GM23248 (cell line): ENCODE results near the gene ATXN7L1. TPM values are rescaled to one million over a fixed set of nuclear protein-coding genes. Genes with fewer than 3 reads are reported as not detected.

ENCODE experiments used
- DNase-seq: peaks from one replicate; pipeline ENCODE4 v3.0.0-alpha.2; 2015
- H2AFZ ChIP-seq: fragments of 200-600 bp; sonication (generic); 2 replicates; pipeline ENCODE4 v1.6.1; 2016; ENCODE audit warnings: antibody characterized with exemption
- H3F3A ChIP-seq: fragments of 200-600 bp; sonication (generic); 2 replicates; pipeline ENCODE4 v1.6.1; 2016; ENCODE audit warnings: mild to moderate bottlenecking, antibody characterized with exemption, mixed run types; ENCODE audit not compliant: insufficient read depth
- H3K27ac ChIP-seq: fragments of 200-600 bp; sonication (generic); 2 replicates; pipeline ENCODE4 v1.5.1; 2016; ENCODE audit warnings: mild to moderate bottlenecking
- H3K27me3 ChIP-seq: fragments of 200-600 bp; sonication (generic); replicated peaks from 2 replicates; pipeline ENCODE4 v1.6.1; 2016; ENCODE audit warnings: mild to moderate bottlenecking; ENCODE audit not compliant: insufficient read depth
- H3K36me3 ChIP-seq: fragments of 200-600 bp; sonication (generic); 2 replicates; pipeline ENCODE4 v1.6.1; 2016; ENCODE audit warnings: low read depth, mild to moderate bottlenecking
- H3K4me1 ChIP-seq: fragments of 200-600 bp; sonication (generic); 2 replicates; pipeline ENCODE4 v1.6.1; 2016; ENCODE audit warnings: mild to moderate bottlenecking; ENCODE audit not compliant: insufficient read depth
- H3K4me2 ChIP-seq: fragments of 200-600 bp; sonication (generic); one replicate; pipeline ENCODE4 v1.6.1; 2016; ENCODE audit warnings: mild to moderate bottlenecking; ENCODE audit not compliant: unreplicated experiment
- H3K4me3 ChIP-seq: fragments of 200-600 bp; sonication (generic); 2 replicates; pipeline ENCODE4 v1.5.1; 2016; ENCODE audit warnings: mild to moderate bottlenecking
- H3K79me2 ChIP-seq: fragments of 200-600 bp; sonication (generic); 2 replicates; pipeline ENCODE4 v1.6.1; 2016; ENCODE audit warnings: mild to moderate bottlenecking; ENCODE audit not compliant: insufficient read depth
- H3K9ac ChIP-seq: fragments of 200-600 bp; sonication (generic); 2 replicates; pipeline ENCODE4 v1.6.1; 2016; ENCODE audit warnings: mild to moderate bottlenecking
- H3K9me2 ChIP-seq: fragments of 200-600 bp; sonication (generic); 2 replicates; pipeline ENCODE4 v1.6.1; 2016; ENCODE audit warnings: mixed run types, mild to moderate bottlenecking, moderate library complexity; ENCODE audit not compliant: insufficient read depth
- H3K9me3 ChIP-seq: fragments of 200-600 bp; sonication (generic); one replicate; pipeline ENCODE4 v1.6.1; 2017; ENCODE audit warnings: low read depth
- H4K20me1 ChIP-seq: fragments of 200-600 bp; sonication (generic); 2 replicates; pipeline ENCODE4 v1.6.0; 2016; ENCODE audit not compliant: insufficient read depth
- EZH2 ChIP-seq: fragments of 200-600 bp; sonication (generic); IDR thresholded peaks from 2 replicates; pipeline ENCODE4 v1.6.1; 2018; ENCODE audit warnings: antibody characterized with exemption, mild to moderate bottlenecking; ENCODE audit not compliant: insufficient read depth, poor library complexity, severe bottlenecking
- EZH2phosphoT487 ChIP-seq: fragments of 200-600 bp; sonication (generic); IDR thresholded peaks from 2 replicates; pipeline ENCODE4 v1.6.1; 2018; ENCODE audit warnings: antibody characterized with exemption, moderate library complexity, mild to moderate bottlenecking, low read depth; ENCODE audit not compliant: insufficient read depth
- WGBS, 2 experiments: methylation state at CpG; one replicate each; pipeline ENCODE4 v1.1.6; 2015 to 2017; ENCODE audit warnings: low lambda C conversion rate in 2 of 2, low coverage in 1 of 2; ENCODE audit errors: missing lambda C conversion rate in 2 of 2; 5-methylcytosine and 5-hydroxymethylcytosine counted together
- in situ Hi-C: fragments of 300-500 bp; cut with MboI; formaldehyde crosslinking; loops from 2 replicates; pipeline ENCODE4 v1.15.0; 2020
- polyA plus RNA-seq: library from polyadenylated mRNA; unstranded; fragments of >200 nt; fragmentation: Nextera tagmentation; extraction: Ambion mirVana; gene quantifications from 2 replicates; pipeline ENCODE4 v1.2.1, GENCODE V29; 2016
- total RNA-seq: library from RNA; depleted of rRNA; stranded (reverse); fragments of >200 nt; shearing (Covaris generic); gene quantifications from 2 replicates; pipeline ENCODE4 v1.2.3, GENCODE V29; 2014

The ATXN7L1 gene
- total and polyA plus RNA-seq, 2 experiments from 2014 or later, result 3.7 to 4.5 TPM

- Histone ChIP-seq H3K27me3 (no peaks in the 10 kb centered on the region), H3K4me1 (no peaks in the 10 kb centered on the region), H3K79me2 (no peaks in the 10 kb centered on the region), H3K9me3 (no peaks in the 10 kb centered on the region), H3K9me2 (no peaks in the 10 kb centered on the region), H3K4me3 (no peak overlapping the region), H3K27ac (no peak overlapping the region), H4K20me1 (no peaks in the 10 kb centered on the region), H3F3A (no peaks in the 10 kb centered on the region), H2AFZ (no peak overlapping the region), H3K36me3 (no peaks in the 10 kb centered on the region), H3K4me2 (no peak overlapping the region), H3K9ac (no peak overlapping the region)
- in situ Hi-C loops, result no loop called here
- DNase-seq, result no peak
- 55 to 66% methylated on average over 2 of the region's 2 CpGs for WGBS, 2 experiments
- TF ChIP-seq EZH2 (no peak), EZH2phosphoT487 (no peak)
These were observed 138.3 kb downstream of the ATXN7L1 start for GRCh38 chr7:105738133-105738532.

GRCh38 chr7:105734233-105734632, 142.2 kb downstream of the ATXN7L1 start:
- no peak for DNase-seq
- H3K9me2 ChIP-seq, result no peaks in the 10 kb centered on the region
- no peaks in the 10 kb centered on the region for H4K20me1 ChIP-seq
- no peaks in the 10 kb centered on the region for H3F3A ChIP-seq
- H3K27ac ChIP-seq, result no peak overlapping the region
- no peaks in the 10 kb centered on the region for H3K4me1 ChIP-seq
- no peaks in the 10 kb centered on the region for H3K9me3 ChIP-seq
- H3K4me2 ChIP-seq, result no peak overlapping the region
- H3K79me2 ChIP-seq, result no peaks in the 10 kb centered on the region
- WGBS, 2 experiments, result 86 to 88% methylated on average over 6 of the region's 6 CpGs
- H3K9ac ChIP-seq, result no peak overlapping the region
- no peaks in the 10 kb centered on the region for H3K36me3 ChIP-seq
- H3K4me3 ChIP-seq, result no peak overlapping the region
- in situ Hi-C loops, result no loop called here
- H3K27me3 ChIP-seq, result no peaks in the 10 kb centered on the region
- TF ChIP-seq EZH2, result no peak
- TF ChIP-seq EZH2phosphoT487, result no peak
- no peak overlapping the region for H2AFZ ChIP-seq

- Histone ChIP-seq H2AFZ (no peak overlapping the region), H3K9me2 (no peaks in the 10 kb centered on the region), H4K20me1 (no peaks in the 10 kb centered on the region), H3K79me2 (no peaks in the 10 kb centered on the region), H3K9ac (no peak overlapping the region), H3F3A (no peaks in the 10 kb centered on the region), H3K27me3 (no peaks in the 10 kb centered on the region), H3K9me3 (no peaks in the 10 kb centered on the region), H3K36me3 (no peaks in the 10 kb centered on the region), H3K4me2 (no peak overlapping the region), H3K27ac (no peak overlapping the region), H3K4me1 (no peaks in the 10 kb centered on the region), H3K4me3 (no peak overlapping the region)
- TF ChIP-seq EZH2phosphoT487, result no peak
- DNase-seq, result no peak
- in situ Hi-C loops, result no loop called here
- WGBS, 2 experiments, result 85 to 91% methylated on average over 3 of the region's 3 CpGs
These were observed 145.4 kb downstream of the ATXN7L1 start for GRCh38 chr7:105731042-105731441.

- no peaks in the 10 kb centered on the region for H3K36me3 ChIP-seq
- DNase-seq, result no peak
- no peaks in the 10 kb centered on the region for H3K79me2 ChIP-seq
- H3F3A ChIP-seq, result no peaks in the 10 kb centered on the region
- H4K20me1 ChIP-seq, result no peaks in the 10 kb centered on the region
- H2AFZ ChIP-seq, result no peak overlapping the region
- no peaks in the 10 kb centered on the region for H3K9me3 ChIP-seq
- H3K27me3 ChIP-seq, result no peaks in the 10 kb centered on the region
- 78 to 81% methylated on average over 2 of the region's 2 CpGs for WGBS, 2 experiments
- H3K4me1 ChIP-seq, result no peaks in the 10 kb centered on the region
- no peak overlapping the region for H3K4me2 ChIP-seq
- no peak overlapping the region for H3K27ac ChIP-seq
- in situ Hi-C loops, result no loop called here
- TF ChIP-seq EZH2 (no peak), EZH2phosphoT487 (no peak)
- H3K9ac ChIP-seq, result no peak overlapping the region
- H3K9me2 ChIP-seq, result no peaks in the 10 kb centered on the region
- no peak overlapping the region for H3K4me3 ChIP-seq
These were observed 148.4 kb downstream of the ATXN7L1 start for GRCh38 chr7:105728028-105728427.

- H3K4me2 ChIP-seq, result no peak overlapping the region
- H3K27me3 ChIP-seq, result no peaks in the 10 kb centered on the region
- TF ChIP-seq EZH2, result no peak
- TF ChIP-seq EZH2phosphoT487, result no peak
- H3K4me1 ChIP-seq, result no peaks in the 10 kb centered on the region
- H3K9me3 ChIP-seq, result no peaks in the 10 kb centered on the region
- H4K20me1 ChIP-seq, result no peaks in the 10 kb centered on the region
- no peak overlapping the region for H3K4me3 ChIP-seq
- no peaks in the 10 kb centered on the region for H3F3A ChIP-seq
- H3K9me2 ChIP-seq, result no peaks in the 10 kb centered on the region
- no peak for DNase-seq
- H3K79me2 ChIP-seq, result no peaks in the 10 kb centered on the region
- no peak overlapping the region for H2AFZ ChIP-seq
- no peaks in the 10 kb centered on the region for H3K36me3 ChIP-seq
- H3K9ac ChIP-seq, result no peak overlapping the region
- no peak overlapping the region for H3K27ac ChIP-seq
- in situ Hi-C loops, result no loop called here
- 70 to 71% methylated on average over 2 of the region's 2 CpGs for WGBS, 2 experiments
These were observed 151.7 kb downstream of the ATXN7L1 start for GRCh38 chr7:105724688-105725087.
